IMR-90 (cell line): ENCODE data around the gene TUBGCP6. TPM values are rescaled to one million over a fixed set of nuclear protein-coding genes. Genes with fewer than 3 reads are reported as not detected.

ENCODE experiments used
- ATAC-seq: fragments of 200-7000 bp; cut with Tn5 transposase; 2 replicates; pipeline ENCODE4 v1.9.1; 2020; ENCODE audit warnings: low read depth, mild to moderate bottlenecking, moderate library complexity
- BruUV-seq: library from RNA; stranded (reverse); fragments of 400-500 nt; replicated peaks from 2 replicates; lab custom pipeline; 2021; lab: Mats Ljungman, UMichigan
- CTCF ChIA-PET: fragments of 300-600 bp; formaldehyde crosslinking; extraction: SDS; loops from one replicate; lab custom pipeline; 2021; ENCODE audit warnings: antibody characterized with exemption; lab: Yijun Ruan, JAX
- POLR2A ChIA-PET: fragments of 300-600 bp; sonication (Branson Sonifier 250); formaldehyde crosslinking; loops from one replicate; lab custom pipeline; 2022; ENCODE audit warnings: antibody characterized with exemption; ENCODE audit not compliant: unreplicated experiment; lab: Charles Lee
- DNase-seq: peaks from one replicate; pipeline ENCODE4 v3.0.0; 2013
- H2AFZ ChIP-seq: replicated peaks from 2 replicates; pipeline ENCODE3; 2013; ENCODE audit warnings: low read length, mild to moderate bottlenecking; ENCODE audit not compliant: poor library complexity
- H2AK5ac ChIP-seq: 2 replicates; pipeline ENCODE4 v1.6.1; 2013; ENCODE audit warnings: low read depth, low read length, inconsistent platforms
- H2AK9ac ChIP-seq: replicated peaks from 2 replicates; pipeline ENCODE3; 2013; ENCODE audit warnings: mild to moderate bottlenecking, low read depth, low read length, moderate library complexity; ENCODE audit not compliant: poor library complexity
- H2BK120ac ChIP-seq: 2 replicates; pipeline ENCODE4 v1.6.1; 2013; ENCODE audit warnings: low read depth, low read length, inconsistent platforms
- H2BK15ac ChIP-seq: 3 replicates; pipeline ENCODE4 v1.6.1; 2013; ENCODE audit warnings: low read depth, low read length, inconsistent platforms
- H2BK20ac ChIP-seq: 2 replicates; pipeline ENCODE4 v1.6.1; 2013; ENCODE audit warnings: low read depth, mild to moderate bottlenecking, inconsistent platforms, low read length, moderate library complexity
- H2BK5ac ChIP-seq: 2 replicates; pipeline ENCODE4 v1.6.1; 2013; ENCODE audit warnings: mild to moderate bottlenecking, low read depth, low read length, inconsistent platforms; ENCODE audit not compliant: poor library complexity, severe bottlenecking
- H3K14ac ChIP-seq: replicated peaks from 2 replicates; pipeline ENCODE4 v1.6.1; 2013; ENCODE audit warnings: low read depth, low read length, inconsistent platforms
- H3K18ac ChIP-seq: 2 replicates; pipeline ENCODE4 v1.6.1; 2013; ENCODE audit warnings: low read depth, low read length, control low read depth
- H3K23ac ChIP-seq: 2 replicates; pipeline ENCODE4 v1.6.1; 2013; ENCODE audit warnings: low read depth, low read length, inconsistent platforms
- H3K27ac ChIP-seq: 2 replicates; pipeline ENCODE4 v1.5.1; 2013; ENCODE audit warnings: mild to moderate bottlenecking, control low read depth, low read length; ENCODE audit not compliant: insufficient read depth
- H3K27me3 ChIP-seq: 2 replicates; pipeline ENCODE4 v1.6.1; 2013; ENCODE audit warnings: low read length; ENCODE audit not compliant: control insufficient read depth, insufficient read depth
- H3K36me3 ChIP-seq: 2 replicates; pipeline ENCODE4 v1.6.1; 2013; ENCODE audit warnings: low read length, mixed read lengths; ENCODE audit not compliant: control insufficient read depth, insufficient read depth
- H3K4ac ChIP-seq: 2 replicates; pipeline ENCODE4 v1.6.1; 2013; ENCODE audit warnings: low read depth, low read length, inconsistent platforms
- H3K4me1 ChIP-seq: 2 replicates; pipeline ENCODE4 v1.6.1; 2013; ENCODE audit warnings: low read length, mixed read lengths; ENCODE audit not compliant: control insufficient read depth, insufficient read depth
- H3K4me2 ChIP-seq: 2 replicates; pipeline ENCODE4 v1.6.1; 2013; ENCODE audit warnings: low read depth, mild to moderate bottlenecking, control low read depth, low read length, moderate library complexity
- H3K4me3 ChIP-seq: 2 replicates; pipeline ENCODE4 v1.5.1; 2013; ENCODE audit warnings: low read depth, mild to moderate bottlenecking, control low read depth, low read length, moderate library complexity; ENCODE audit not compliant: insufficient read depth
- H3K56ac ChIP-seq: 2 replicates; pipeline ENCODE4 v1.6.1; 2013; ENCODE audit warnings: low read length, inconsistent platforms; ENCODE audit not compliant: insufficient read depth; ENCODE audit errors: extremely low read depth
- H3K79me1 ChIP-seq, 2 experiments: 2 replicates each; pipeline ENCODE4 v1.6.1; 2013; ENCODE audit warnings: low read length in 2 of 2, inconsistent platforms in 1 of 2, low read depth in 1 of 2
- H3K9ac ChIP-seq: 2 replicates; pipeline ENCODE4 v1.6.1; 2013; ENCODE audit warnings: low read depth, low read length, control low read depth
- H3K9me1 ChIP-seq: 2 replicates; pipeline ENCODE4 v1.6.1; 2013; ENCODE audit warnings: low read length, inconsistent platforms; ENCODE audit not compliant: insufficient read depth
- H3K9me3 ChIP-seq: 2 replicates; pipeline ENCODE4 v1.6.1; 2013; ENCODE audit warnings: low read length; ENCODE audit not compliant: control insufficient read depth, insufficient read depth
- H4K20me1 ChIP-seq: 2 replicates; pipeline ENCODE4 v1.6.1; 2013; ENCODE audit warnings: low read length, inconsistent platforms; ENCODE audit not compliant: insufficient read depth
- H4K5ac ChIP-seq: 2 replicates; pipeline ENCODE4 v1.6.1; 2013; ENCODE audit warnings: mild to moderate bottlenecking, low read depth, low read length, control low read depth
- H4K8ac ChIP-seq, 2 experiments: 2 replicates each; pipeline ENCODE4 v1.6.1; 2013; ENCODE audit warnings: low read depth in 2 of 2, low read length in 2 of 2, control low read depth in 1 of 2, inconsistent platforms in 1 of 2
- H4K91ac ChIP-seq: 2 replicates; pipeline ENCODE4 v1.6.1; 2013; ENCODE audit warnings: low read depth, low read length, inconsistent platforms; ENCODE audit not compliant: insufficient read depth
- CEBPB ChIP-seq: IDR thresholded peaks from 2 replicates; pipeline ENCODE4 v1.6.1; 2012; ENCODE audit warnings: low read depth, low read length, improper control_type of control experiment
- FOS ChIP-seq: fragments of 150-350 bp; IDR thresholded peaks from 2 replicates; pipeline ENCODE4 v1.6.1; 2016; ENCODE audit warnings: low read depth, low read length
- MXI1 ChIP-seq: IDR thresholded peaks from 2 replicates; pipeline ENCODE4 v1.6.1; 2012; ENCODE audit warnings: low read depth, mild to moderate bottlenecking, low read length, moderate library complexity, borderline replicate concordance
- NFE2L2 ChIP-seq: fragments of 150-350 bp; IDR thresholded peaks from 2 replicates; pipeline ENCODE4 v1.6.1; 2016; ENCODE audit warnings: low read depth, mild to moderate bottlenecking, low read length
- RCOR1 ChIP-seq: IDR thresholded peaks from 2 replicates; pipeline ENCODE4 v1.6.1; 2012; ENCODE audit warnings: mild to moderate bottlenecking, low read length, improper control_type of control experiment; ENCODE audit not compliant: insufficient replicate concordance
- SMC3 ChIP-seq: fragments of 150-350 bp; IDR thresholded peaks from 2 replicates; pipeline ENCODE4 v1.6.1; 2016; ENCODE audit warnings: low read depth, mild to moderate bottlenecking, antibody characterized with exemption, low read length, moderate library complexity
- WGBS, 2 experiments: methylation state at CpG; one replicate each; pipeline versions ENCODE4 v1.1.5 to v1.1.7; 2013; ENCODE audit warnings: missing lambda C conversion rate in 2 of 2; ENCODE audit not compliant: insufficient read length in 1 of 2; ENCODE audit errors: extremely low coverage in 2 of 2; 5-methylcytosine and 5-hydroxymethylcytosine counted together
- dilution Hi-C: fragments of 300-500 bp; cut with HindIII; formaldehyde crosslinking; loops from one replicate; pipeline ENCODE4 v1.14.3; 2018; ENCODE audit warnings: low sequenced_read_pairs; ENCODE audit not compliant: unreplicated experiment
- in situ Hi-C: fragments of 300-500 bp; cut with MboI; formaldehyde crosslinking; loops from 3 replicates; pipeline ENCODE4 v1.14.3; 2019; ENCODE audit warnings: low sequenced_read_pairs, inconsistent platforms, mixed read lengths
- intact Hi-C: fragments of 100-400 bp; cut with micrococcal nuclease; formaldehyde crosslinking; loops from 2 replicates; pipeline ENCODE4 v1.10.0; 2022
- polyA plus RNA-seq, 3 experiments: library from polyadenylated mRNA; depleted of rRNA; stranded (reverse); fragments of >200 nt; gene quantifications; 2 replicates each; pipeline ENCODE4 v1.2.3, GENCODE V29; 2012; ENCODE audit warnings: low replicate concordance in 1 of 3
- total RNA-seq: library from RNA; depleted of rRNA; stranded (reverse); fragments of >200 nt; gene quantifications from 2 replicates; pipeline ENCODE4 v1.2.3, GENCODE V29; 2012
- TF ChIP-seq, protein P1 (sequence below): conservative IDR thresholded peaks from 2 replicates; pipeline ENCODE4 v1.5.1; 2012; ENCODE audit warnings: mild to moderate bottlenecking, low read depth, low read length, improper control_type of control experiment
- TF ChIP-seq, protein P2 (sequence below): fragments of 150-350 bp; IDR thresholded peaks from 2 replicates; pipeline ENCODE4 v1.6.1; 2017; ENCODE audit warnings: mild to moderate bottlenecking, antibody characterized with exemption, low read length, low read depth

TUBGCP6 gene
- total and polyA plus RNA-seq, 2 of the 4 experiments (the other 2 are of a cell fraction): 10.8 to 28.6 TPM

DNA sequence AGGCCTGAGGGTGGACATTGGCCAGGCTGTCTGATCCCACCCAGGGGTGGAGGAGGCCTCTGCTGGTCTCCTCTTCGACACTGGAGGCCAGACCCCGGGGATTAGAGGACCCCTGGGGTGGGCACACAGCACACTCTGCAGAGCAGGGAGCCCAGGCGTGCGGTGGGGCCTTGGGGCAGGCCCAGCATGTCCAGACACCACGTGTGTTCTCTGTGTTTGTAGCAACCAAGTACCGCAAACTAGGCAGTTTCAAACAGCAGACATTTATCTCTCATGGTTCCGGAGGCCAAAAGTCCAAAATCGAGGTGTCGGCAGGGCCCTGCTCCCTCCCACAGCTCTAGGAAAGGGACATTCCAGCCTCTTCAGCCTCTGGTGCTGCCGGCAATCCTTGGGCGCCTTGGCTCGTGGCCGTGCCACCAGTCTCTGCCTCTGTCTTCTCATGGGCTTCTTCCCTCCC, 72.8 kb downstream of the TUBGCP6 start:
- no peak overlapping the region for H2BK15ac ChIP-seq
- ATAC-seq: no peak
- no peak overlapping the region for H3K4me3 ChIP-seq
- no peak for TF ChIP-seq MXI1
- no peak for TF ChIP-seq RCOR1
- TF ChIP-seq CEBPB: no peak
- no peak for TF ChIP-seq SMC3
- TF ChIP-seq, protein P1, sequence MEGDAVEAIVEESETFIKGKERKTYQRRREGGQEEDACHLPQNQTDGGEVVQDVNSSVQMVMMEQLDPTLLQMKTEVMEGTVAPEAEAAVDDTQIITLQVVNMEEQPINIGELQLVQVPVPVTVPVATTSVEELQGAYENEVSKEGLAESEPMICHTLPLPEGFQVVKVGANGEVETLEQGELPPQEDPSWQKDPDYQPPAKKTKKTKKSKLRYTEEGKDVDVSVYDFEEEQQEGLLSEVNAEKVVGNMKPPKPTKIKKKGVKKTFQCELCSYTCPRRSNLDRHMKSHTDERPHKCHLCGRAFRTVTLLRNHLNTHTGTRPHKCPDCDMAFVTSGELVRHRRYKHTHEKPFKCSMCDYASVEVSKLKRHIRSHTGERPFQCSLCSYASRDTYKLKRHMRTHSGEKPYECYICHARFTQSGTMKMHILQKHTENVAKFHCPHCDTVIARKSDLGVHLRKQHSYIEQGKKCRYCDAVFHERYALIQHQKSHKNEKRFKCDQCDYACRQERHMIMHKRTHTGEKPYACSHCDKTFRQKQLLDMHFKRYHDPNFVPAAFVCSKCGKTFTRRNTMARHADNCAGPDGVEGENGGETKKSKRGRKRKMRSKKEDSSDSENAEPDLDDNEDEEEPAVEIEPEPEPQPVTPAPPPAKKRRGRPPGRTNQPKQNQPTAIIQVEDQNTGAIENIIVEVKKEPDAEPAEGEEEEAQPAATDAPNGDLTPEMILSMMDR: no peak
- TF ChIP-seq FOS: no peak
- TF ChIP-seq, protein P2, sequence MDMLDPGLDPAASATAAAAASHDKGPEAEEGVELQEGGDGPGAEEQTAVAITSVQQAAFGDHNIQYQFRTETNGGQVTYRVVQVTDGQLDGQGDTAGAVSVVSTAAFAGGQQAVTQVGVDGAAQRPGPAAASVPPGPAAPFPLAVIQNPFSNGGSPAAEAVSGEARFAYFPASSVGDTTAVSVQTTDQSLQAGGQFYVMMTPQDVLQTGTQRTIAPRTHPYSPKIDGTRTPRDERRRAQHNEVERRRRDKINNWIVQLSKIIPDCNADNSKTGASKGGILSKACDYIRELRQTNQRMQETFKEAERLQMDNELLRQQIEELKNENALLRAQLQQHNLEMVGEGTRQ: no peak
- TF ChIP-seq NFE2L2: no peak
- H3K56ac ChIP-seq: no peak overlapping the region
- H2AK9ac ChIP-seq: peak overlapping the region; percentile 9
- no peak overlapping the region for H4K5ac ChIP-seq
- H2BK120ac ChIP-seq: no peak overlapping the region
- no peak overlapping the region for H4K91ac ChIP-seq
- WGBS, 2 experiments: 75% methylated on average over 12 of the region's 13 CpGs; no CpG with 5 or more reads in 1 of the 2 experiments
- no peak for DNase-seq
- no peak overlapping the region for H2AFZ ChIP-seq
- in situ Hi-C loops (no loop called here), intact Hi-C loops (no loop called here), dilution Hi-C loops (no loop called here)
- H3K23ac ChIP-seq: no peak overlapping the region
- POLR2A ChIA-PET: no interaction called here
- H3K9me3 ChIP-seq: no peaks in the 10 kb centered on the region
- H3K27me3 ChIP-seq: peaks cover 27% of the 10 kb centered on the region
- no peak overlapping the region for H3K18ac ChIP-seq
- no peak overlapping the region for H2BK20ac ChIP-seq
- CTCF ChIA-PET: no interaction called here
- H3K79me1 ChIP-seq: no peaks in the 10 kb centered on the region
- H3K27ac ChIP-seq: no peak overlapping the region
- no peak overlapping the region for H3K4ac ChIP-seq
- H3K4me1 ChIP-seq: no peaks in the 10 kb centered on the region
- no peaks in the 10 kb centered on the region for H3K36me3 ChIP-seq
- no peak overlapping the region for H4K8ac ChIP-seq
- H4K20me1 ChIP-seq: no peaks in the 10 kb centered on the region
- no peak overlapping the region for H3K14ac ChIP-seq
- H3K4me2 ChIP-seq: no peak overlapping the region
- no TSS peak for BruUV-seq
- no peaks in the 10 kb centered on the region for H3K9me1 ChIP-seq
- no peak overlapping the region for H3K9ac ChIP-seq
- no peak overlapping the region for H2AK5ac ChIP-seq
- H2BK5ac ChIP-seq: no peak overlapping the region
